ENCODE data around the gene ANKRD53.

The ANKRD53 gene

GRCh38 chr2:70988151-70988550 is 9.7 kb downstream of the ANKRD53 start:
- DNase-seq (ENCODE audit: low spot score) (no peak), ATAC-seq (ENCODE audit: low read depth) (no peak)
- H3K4me1 ChIP-seq (ENCODE audit: insufficient read depth, poor library complexity, severe bottlenecking) = peaks cover 2% of the 10 kb centered on the region
- TF ChIP-seq CTCF (IDR thresholded peaks at IDR 0.05; ENCODE audit: poor library complexity, severe bottlenecking) = no peak
- H3K27me3 ChIP-seq (ENCODE audit: insufficient read depth, poor library complexity, severe bottlenecking) = no peaks in the 10 kb centered on the region
- no peaks in the 10 kb centered on the region for H3K9me3 ChIP-seq (ENCODE audit: severe bottlenecking)
- no peak overlapping the region for H3K4me3 ChIP-seq (ENCODE audit: severe bottlenecking)
- H3K36me3 ChIP-seq (ENCODE audit: low read depth) = peaks cover 53% of the 10 kb centered on the region
- H3K27ac ChIP-seq (ENCODE audit: poor library complexity, severe bottlenecking) = no peak overlapping the region

- Histone ChIP-seq H3K27ac (ENCODE audit: poor library complexity, severe bottlenecking) (no peak overlapping the region), H3K9me3 (ENCODE audit: severe bottlenecking) (no peaks in the 10 kb centered on the region)
Measured at GRCh38 chr2:70988726-70989648, 10.6 kb downstream of the ANKRD53 start.

GRCh38 chr2:70990216-70990615 is 11.8 kb downstream of the ANKRD53 start:
- H3K4me1 ChIP-seq (ENCODE audit: insufficient read depth, poor library complexity, severe bottlenecking) = peaks cover 7% of the 10 kb centered on the region
- H3K36me3 ChIP-seq (ENCODE audit: low read depth) = peaks cover 55% of the 10 kb centered on the region
- no peak overlapping the region for H3K27ac ChIP-seq (ENCODE audit: poor library complexity, severe bottlenecking)
- DNase-seq (ENCODE audit: low spot score) (no peak), ATAC-seq (ENCODE audit: low read depth) (no peak)
- H3K4me3 ChIP-seq (ENCODE audit: severe bottlenecking) = no peak overlapping the region
- H3K27me3 ChIP-seq (ENCODE audit: insufficient read depth, poor library complexity, severe bottlenecking) = no peaks in the 10 kb centered on the region
- H3K9me3 ChIP-seq (ENCODE audit: severe bottlenecking) = no peaks in the 10 kb centered on the region
- no peak for TF ChIP-seq CTCF (IDR thresholded peaks at IDR 0.05; ENCODE audit: poor library complexity, severe bottlenecking)

More at GRCh38 chr2:70988726-70989648, 10.6 kb downstream of the ANKRD53 start:
- Histone ChIP-seq H3K27me3 (ENCODE audit: insufficient read depth, poor library complexity, severe bottlenecking) (no peaks in the 10 kb centered on the region), H3K36me3 (ENCODE audit: low read depth) (peaks cover 55% of the 10 kb centered on the region), H3K4me1 (ENCODE audit: insufficient read depth, poor library complexity, severe bottlenecking) (peaks cover 7% of the 10 kb centered on the region), H3K4me3 (ENCODE audit: severe bottlenecking) (no peak overlapping the region)
- DNase-seq (ENCODE audit: low spot score) (no peak), ATAC-seq (ENCODE audit: low read depth) (no peak)
- no peak for TF ChIP-seq CTCF (IDR thresholded peaks at IDR 0.05; ENCODE audit: poor library complexity, severe bottlenecking)

GRCh38 chr2:70991142-70991541 is 12.7 kb downstream of the ANKRD53 start:
- Histone ChIP-seq H3K27me3 (ENCODE audit: insufficient read depth, poor library complexity, severe bottlenecking) (no peaks in the 10 kb centered on the region), H3K4me1 (ENCODE audit: insufficient read depth, poor library complexity, severe bottlenecking) (peaks cover 10% of the 10 kb centered on the region), H3K36me3 (ENCODE audit: low read depth) (peaks cover 48% of the 10 kb centered on the region), H3K27ac (ENCODE audit: poor library complexity, severe bottlenecking) (no peak overlapping the region), H3K9me3 (ENCODE audit: severe bottlenecking) (no peaks in the 10 kb centered on the region), H3K4me3 (ENCODE audit: severe bottlenecking) (no peak overlapping the region)
- no peak for DNase-seq (ENCODE audit: low spot score)
- no peak for ATAC-seq (ENCODE audit: low read depth)
- TF ChIP-seq CTCF (IDR thresholded peaks at IDR 0.05; ENCODE audit: poor library complexity, severe bottlenecking) = no peak

GRCh38 chr2:70991742-70992141 is 13.3 kb downstream of the ANKRD53 start:
- H3K36me3 ChIP-seq (ENCODE audit: low read depth) = peaks cover 47% of the 10 kb centered on the region
- ATAC-seq (ENCODE audit: low read depth) = no peak

More at GRCh38 chr2:70991742-70992141, 13.3 kb downstream of the ANKRD53 start:
- H3K27ac ChIP-seq (ENCODE audit: poor library complexity, severe bottlenecking) = no peak overlapping the region
- no peaks in the 10 kb centered on the region for H3K9me3 ChIP-seq (ENCODE audit: severe bottlenecking)
- H3K27me3 ChIP-seq (ENCODE audit: insufficient read depth, poor library complexity, severe bottlenecking) = no peaks in the 10 kb centered on the region
- peaks cover 10% of the 10 kb centered on the region for H3K4me1 ChIP-seq (ENCODE audit: insufficient read depth, poor library complexity, severe bottlenecking)
- no peak for TF ChIP-seq CTCF (IDR thresholded peaks at IDR 0.05; ENCODE audit: poor library complexity, severe bottlenecking)
- H3K4me3 ChIP-seq (ENCODE audit: severe bottlenecking) = no peak overlapping the region
- DNase-seq (ENCODE audit: low spot score) = no peak
